IMR-90 (cell line): ENCODE data around the gene FAR2.

Experiments used
- CTCF ChIP-seq: conservative IDR thresholded peaks from 2 replicates; pipeline ENCODE4 v1.5.1; 2012; ENCODE audit warnings: mild to moderate bottlenecking, low read depth, low read length, improper control_type of control experiment
- POLR2A ChIP-seq: IDR thresholded peaks from 2 replicates; pipeline ENCODE4 v1.6.1; 2012; ENCODE audit warnings: mild to moderate bottlenecking, low read depth, low read length
- RFX5 ChIP-seq: IDR thresholded peaks from 2 replicates; pipeline ENCODE4 v1.8.0; 2012; ENCODE audit warnings: low read depth, mild to moderate bottlenecking, low read length, moderate library complexity

GRCh38 chr12:29309320-29309902 lies 160.3 kb downstream of the FAR2 start:
- TF ChIP-seq CTCF: peak; percentile 67
- no peak for TF ChIP-seq POLR2A
- TF ChIP-seq RFX5: no peak
